Adrenal gland (tissue), 12 donors: ENCODE measurements around the gene WFS1. TPM values are rescaled to one million over a fixed set of nuclear protein-coding genes. Genes with fewer than 3 reads are reported as not detected.

Experiments used
- DNase-seq, 7 donors: peaks; one replicate each; pipeline ENCODE4 v3.0.0-alpha.2; 2019 to 2020
- H3K27ac ChIP-seq, 5 donors: fragments of 200-600 bp; sonication (generic) in 4 of 5; 1 replicate in 3 of 5; 2 replicates in 2 of 5; pipeline versions ENCODE4 v1.5.1 to v1.8.0; 2016 to 2020; ENCODE audit warnings: mild to moderate bottlenecking in 1 of 5
- H3K27me3 ChIP-seq: fragments of 200-600 bp; 2 replicates; pipeline ENCODE4 v1.8.0; 2021
- H3K36me3 ChIP-seq, 2 donors: fragments of 200-600 bp; replicated peaks in 1 of 2; 1 replicate in 1 of 2; 2 replicates in 1 of 2; pipeline versions ENCODE4 v1.5.1 to v1.8.0; 2018 to 2022
- H3K4me1 ChIP-seq, 2 donors: fragments of 200-600 bp; replicated peaks in 1 of 2; 1 replicate in 1 of 2; 2 replicates in 1 of 2; pipeline versions ENCODE4 v1.5.1 to v1.8.0; 2018 to 2021
- H3K4me3 ChIP-seq, 4 donors: fragments of 200-600 bp; sonication (generic) in 3 of 4; one replicate each; pipeline ENCODE4 v1.5.1; 2016 to 2018
- H3K9me3 ChIP-seq, 3 donors: fragments of 200-600 bp; sonication (generic) in 1 of 3; replicated peaks in 1 of 3; 1 replicate in 2 of 3; 2 replicates in 1 of 3; pipeline versions ENCODE4 v1.5.1 to v1.8.0; 2016 to 2021
- POLR2A ChIP-seq, 2 donors: fragments of 450-650 bp; IDR thresholded peaks; one replicate each; pipeline ENCODE4 v1.6.1; 2017; ENCODE audit warnings: antibody characterized with exemption in 2 of 2, mild to moderate bottlenecking in 2 of 2, moderate library complexity in 1 of 2
- WGBS, 4 donors: extraction: QIAGEN DNeasy Blood & Tissue Kit in 2 of 4; methylation state at CpG; one replicate each; pipeline versions ENCODE4 v1.1.5 to v1.1.7; 2013 to 2017; 5-methylcytosine and 5-hydroxymethylcytosine counted together
- intact Hi-C, 2 donors: fragments of 100-400 bp; cut with DNase I; formaldehyde crosslinking; loops; one replicate each; pipeline versions ENCODE4 v1.14.1 to v1.15.0; 2022 to 2023
- polyA plus RNA-seq, 3 donors: library from polyadenylated mRNA; stranded (reverse); fragments of 200-250 nt in 2 of 3; fragments of 350-450 nt in 1 of 3; fragmentation: Illumina TruSeq in 1 of 3; extraction: RNeasy Lipid Tissue Mini Kit (QIAGEN cat#74804) in 1 of 3; gene quantifications; one replicate each; pipeline ENCODE4 v1.2.3, GENCODE V29; 2013 to 2014
- total RNA-seq, 9 donors: library from RNA; depleted of rRNA in 4 of 9; stranded (reverse); fragments of >200 nt in 4 of 9; fragments of 120-200 nt in 1 of 9; fragmentation: NEBNext Ultra II Directional in 1 of 9; extraction: Animal tissue kit (Norgen Biotek cat#: 25700) in 1 of 9; gene quantifications; one replicate each; pipeline versions ENCODE4 v1.1.0 to v1.2.4, GENCODE V29; 2013 to 2023
- TF ChIP-seq, protein P1 (sequence below), 6 experiments: fragments of 450-650 bp in 4 of 6; fragments of 200-600 bp in 2 of 6; sonication (generic) in 1 of 6; IDR thresholded peaks; 1 replicate in 5 of 6; 2 replicates in 1 of 6; pipeline versions ENCODE4 v1.5.1 to v1.8.0; 2016 to 2021; ENCODE audit warnings: antibody characterized with exemption in 6 of 6, mild to moderate bottlenecking in 2 of 6, moderate library complexity in 1 of 6
- donor health status: healthy with polysubstance abuse.
- donor health status: Bipolar disorder and iron deficiency.
- donor health status: DM: yes; HTN: yes; CAD: no.
- donor health status: DM: no; HTN: no; CAD: no.
- donor health status: DM: no; HTN: no; CAD: no.
- donor health status: DM: yes; HTN: yes; CAD: no.

Gene WFS1
- total and polyA plus RNA-seq, 12 donors, result 20.8 to 64.4 (median 33.1) TPM

DNA sequence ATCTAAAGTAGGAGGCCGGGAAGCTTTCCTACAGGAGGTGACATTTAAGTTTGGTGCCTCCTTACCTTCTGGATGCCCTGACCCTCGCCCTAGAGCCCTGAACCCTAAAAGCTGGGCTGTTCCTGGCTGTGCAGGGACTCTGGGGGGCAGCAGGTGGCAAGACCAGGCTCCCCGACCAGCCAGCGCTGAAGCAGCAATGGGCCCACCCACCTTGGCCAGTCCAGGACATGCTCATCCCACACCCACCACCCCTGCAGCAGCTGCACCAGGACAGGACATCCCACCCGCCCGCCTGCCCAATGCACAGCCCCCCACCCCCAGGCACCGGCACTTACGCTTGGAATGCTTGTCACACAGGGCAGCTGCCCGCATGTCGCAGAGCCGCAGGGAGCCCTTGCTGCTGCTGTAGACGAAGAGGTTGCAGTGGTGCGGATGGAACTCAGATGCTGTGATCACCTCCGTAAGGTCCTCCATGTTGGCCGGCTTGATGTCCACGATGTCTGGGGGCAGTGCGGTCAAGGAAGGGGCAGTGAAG lies 77.9 kb downstream of the WFS1 start:
- no peak overlapping the region for H3K27ac ChIP-seq
- H3K36me3 ChIP-seq, result no peaks in the 10 kb centered on the region
- H3K27me3 ChIP-seq, result peaks cover 10% of the 10 kb centered on the region
- H3K4me1 ChIP-seq, result no peaks in the 10 kb centered on the region
- WGBS, 4 donors, result 67 to 84% (median 76%) methylated on average over 8 to 17 of the region's 17 CpGs
- H3K4me3 ChIP-seq, result no peak overlapping the region
- no peaks in the 10 kb centered on the region for H3K9me3 ChIP-seq
- TF ChIP-seq POLR2A (IDR thresholded peaks at IDR 0.05), result no peak
- TF ChIP-seq, protein P1, sequence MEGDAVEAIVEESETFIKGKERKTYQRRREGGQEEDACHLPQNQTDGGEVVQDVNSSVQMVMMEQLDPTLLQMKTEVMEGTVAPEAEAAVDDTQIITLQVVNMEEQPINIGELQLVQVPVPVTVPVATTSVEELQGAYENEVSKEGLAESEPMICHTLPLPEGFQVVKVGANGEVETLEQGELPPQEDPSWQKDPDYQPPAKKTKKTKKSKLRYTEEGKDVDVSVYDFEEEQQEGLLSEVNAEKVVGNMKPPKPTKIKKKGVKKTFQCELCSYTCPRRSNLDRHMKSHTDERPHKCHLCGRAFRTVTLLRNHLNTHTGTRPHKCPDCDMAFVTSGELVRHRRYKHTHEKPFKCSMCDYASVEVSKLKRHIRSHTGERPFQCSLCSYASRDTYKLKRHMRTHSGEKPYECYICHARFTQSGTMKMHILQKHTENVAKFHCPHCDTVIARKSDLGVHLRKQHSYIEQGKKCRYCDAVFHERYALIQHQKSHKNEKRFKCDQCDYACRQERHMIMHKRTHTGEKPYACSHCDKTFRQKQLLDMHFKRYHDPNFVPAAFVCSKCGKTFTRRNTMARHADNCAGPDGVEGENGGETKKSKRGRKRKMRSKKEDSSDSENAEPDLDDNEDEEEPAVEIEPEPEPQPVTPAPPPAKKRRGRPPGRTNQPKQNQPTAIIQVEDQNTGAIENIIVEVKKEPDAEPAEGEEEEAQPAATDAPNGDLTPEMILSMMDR (IDR thresholded peaks at IDR 0.05), result no peak
- no peak for DNase-seq
- intact Hi-C loops, result no loop called here

DNA sequence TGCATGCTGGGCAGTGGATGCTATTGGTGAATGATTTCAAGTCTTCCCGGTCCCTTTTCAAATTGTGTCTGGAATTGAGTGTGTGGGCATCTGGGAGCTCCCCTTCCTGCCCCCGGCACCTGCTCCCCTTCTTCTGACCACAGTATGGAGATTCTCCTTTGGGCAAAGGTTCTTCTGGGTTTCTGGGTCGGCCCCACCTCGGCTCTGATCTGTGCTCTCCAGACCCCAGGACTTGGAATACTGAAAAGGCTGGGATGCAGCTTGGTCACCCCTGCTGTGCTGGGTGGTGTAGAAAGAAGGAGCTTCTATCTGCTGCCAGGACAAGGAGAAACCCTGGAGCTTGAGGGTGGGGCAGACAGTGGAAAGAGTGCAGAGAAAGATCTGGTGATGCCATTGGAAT lies 78.8 kb downstream of the WFS1 start:
- Histone ChIP-seq H3K27ac (no peak overlapping the region), H3K27me3 (peaks cover 10% of the 10 kb centered on the region), H3K36me3 (no peaks in the 10 kb centered on the region), H3K9me3 (no peaks in the 10 kb centered on the region), H3K4me3 (no peak overlapping the region), H3K4me1 (no peaks in the 10 kb centered on the region)
- intact Hi-C loops, result no loop called here
- no peak for TF ChIP-seq POLR2A (IDR thresholded peaks at IDR 0.05)
- TF ChIP-seq, protein P1 (IDR thresholded peaks at IDR 0.05), result no peak
- no peak for DNase-seq
- WGBS, 4 donors, result 65 to 90% (median 80%) methylated on average over 4 of the region's 4 CpGs

DNA sequence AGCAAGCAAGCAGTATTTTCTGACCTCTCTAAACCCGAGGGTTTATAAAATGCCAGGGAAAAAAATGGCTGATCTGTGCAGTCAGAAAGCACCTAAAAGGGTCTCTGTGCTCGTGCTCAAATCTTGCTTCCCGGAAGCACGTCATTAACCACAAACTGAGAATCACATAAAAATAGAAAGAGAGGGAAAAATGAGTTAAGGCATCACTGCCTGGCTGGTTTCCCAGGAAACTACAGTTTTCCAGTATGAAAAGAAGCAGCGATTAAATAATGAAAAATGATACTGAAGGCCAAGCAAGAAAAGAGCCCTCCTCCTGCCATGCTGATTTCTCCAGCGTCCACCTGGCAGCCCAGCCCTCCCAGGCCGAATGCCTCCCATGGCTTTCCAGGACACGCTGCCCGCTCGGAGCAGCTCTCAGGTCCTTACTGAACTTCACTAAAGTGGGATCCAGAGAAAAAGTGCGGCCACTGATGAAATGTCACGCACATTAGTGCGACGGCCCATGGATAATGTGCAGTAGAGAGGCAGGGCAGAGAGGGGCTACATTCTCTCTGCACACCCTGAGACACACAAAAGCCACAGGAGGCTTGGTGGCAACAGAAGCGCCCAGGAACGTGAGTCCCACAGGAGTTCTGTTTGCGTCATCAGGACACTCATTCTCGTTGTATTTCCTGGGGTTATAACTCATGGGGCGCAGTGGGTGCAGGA lies 80.4 kb downstream of the WFS1 start:
- Histone ChIP-seq H3K36me3 (no peaks in the 10 kb centered on the region), H3K9me3 (no peaks in the 10 kb centered on the region), H3K4me1 (no peaks in the 10 kb centered on the region), H3K27ac (no peak overlapping the region), H3K4me3 (no peak overlapping the region), H3K27me3 (peaks cover 10% of the 10 kb centered on the region)
- 66 to 73% (median 69%) methylated on average over 19 of the region's 19 CpGs for WGBS, 4 donors
- intact Hi-C loops, result no loop called here
- no peak for TF ChIP-seq POLR2A (IDR thresholded peaks at IDR 0.05)
- TF ChIP-seq, protein P1 (IDR thresholded peaks at IDR 0.05), result no peak
- DNase-seq, result no peak

DNA sequence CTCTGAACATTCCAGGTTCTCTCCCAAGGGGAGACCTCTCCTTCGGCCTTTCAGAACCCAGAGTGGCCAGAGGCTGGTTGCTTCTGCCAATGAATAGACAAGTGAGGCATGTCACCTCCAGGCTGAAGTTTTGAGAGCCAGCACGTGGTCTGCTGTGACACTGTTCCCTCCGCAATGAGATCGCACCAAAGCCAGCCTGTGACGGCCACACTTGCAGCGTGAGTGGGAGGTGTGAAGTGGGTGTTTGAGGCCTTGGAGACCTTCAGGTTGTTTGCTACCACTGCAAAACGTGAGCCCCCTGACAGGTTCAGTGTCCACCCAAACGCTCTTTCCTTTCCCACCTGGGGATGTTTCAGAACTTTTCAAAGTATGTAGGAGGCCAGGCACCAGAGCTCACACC lies 81.0 kb downstream of the WFS1 start:
- WGBS, 4 donors, result 72 to 77% (median 72%) methylated on average over 4 to 8 of the region's 8 CpGs
- H3K27me3 ChIP-seq, result peaks cover 10% of the 10 kb centered on the region
- no peaks in the 10 kb centered on the region for H3K9me3 ChIP-seq
- no peaks in the 10 kb centered on the region for H3K4me1 ChIP-seq
- H3K36me3 ChIP-seq, result no peaks in the 10 kb centered on the region
- no peak overlapping the region for H3K4me3 ChIP-seq
- TF ChIP-seq, protein P1 (IDR thresholded peaks at IDR 0.05), result no peak
- no peak for TF ChIP-seq POLR2A (IDR thresholded peaks at IDR 0.05)
- no peak overlapping the region for H3K27ac ChIP-seq
- intact Hi-C loops, result no loop called here
- no peak for DNase-seq
